Sigmoid colon (tissue), 7 donors: ENCODE data around the gene OPN1SW. TPM values are rescaled to one million over a fixed set of nuclear protein-coding genes. Genes with fewer than 3 reads are reported as not detected.

Experiments used
- DNase-seq: peaks from one replicate; pipeline ENCODE4 v3.0.0-alpha.2; 2019
- H3K27ac ChIP-seq, 4 donors: fragments of 200-600 bp; sonication (generic); one replicate each; pipeline ENCODE4 v1.5.1; 2016 to 2019; ENCODE audit warnings: mild to moderate bottlenecking in 1 of 4
- H3K27me3 ChIP-seq, 3 donors: fragments of 200-600 bp; sonication (generic); one replicate each; pipeline ENCODE4 v1.5.1; 2019; ENCODE audit warnings: mild to moderate bottlenecking in 1 of 3
- H3K36me3 ChIP-seq, 4 donors: fragments of 200-600 bp; sonication (generic); one replicate each; pipeline ENCODE4 v1.5.1; 2016 to 2019
- H3K4me1 ChIP-seq, 4 donors: fragments of 200-600 bp; sonication (generic); one replicate each; pipeline ENCODE4 v1.5.1; 2017 to 2019
- H3K4me3 ChIP-seq, 4 donors: fragments of 200-600 bp; sonication (generic); one replicate each; pipeline ENCODE4 v1.5.1; 2017 to 2019; ENCODE audit warnings: mild to moderate bottlenecking in 2 of 4, moderate library complexity in 1 of 4
- H3K9me3 ChIP-seq, 4 donors: fragments of 200-600 bp in 3 of 4; sonication (generic) in 3 of 4; one replicate each; pipeline versions ENCODE4 v1.5.1 to v1.6.1; 2013 to 2019
- CTCF ChIP-seq, 4 experiments: fragments of 450-650 bp in 3 of 4; fragments of 200-600 bp in 1 of 4; IDR thresholded peaks; one replicate each; pipeline ENCODE4 v1.5.1; 2016 to 2019; ENCODE audit warnings: antibody characterized with exemption in 4 of 4, mild to moderate bottlenecking in 3 of 4, moderate library complexity in 2 of 4
- EP300 ChIP-seq, 4 donors: sonication (generic); formaldehyde crosslinking; IDR thresholded peaks; one replicate each; pipeline ENCODE4 v1.6.1; 2017; ENCODE audit warnings: antibody characterized with exemption in 4 of 4
- POLR2A ChIP-seq, 2 donors: fragments of 450-650 bp; IDR thresholded peaks; one replicate each; pipeline ENCODE4 v1.6.1; 2016; ENCODE audit warnings: antibody characterized with exemption in 2 of 2, mild to moderate bottlenecking in 2 of 2, moderate library complexity in 2 of 2
- POLR2AphosphoS5 ChIP-seq, 4 donors: sonication (generic); formaldehyde crosslinking; IDR thresholded peaks; one replicate each; pipeline ENCODE4 v1.6.1; 2017; ENCODE audit warnings: antibody characterized with exemption in 4 of 4
- WGBS, 2 donors: extraction: QIAGEN DNeasy Blood & Tissue Kit; methylation state at CpG; one replicate each; pipeline ENCODE4 v1.1.7; 2013; 5-methylcytosine and 5-hydroxymethylcytosine counted together
- intact Hi-C: fragments of 100-400 bp; cut with DNase I; formaldehyde crosslinking; loops from one replicate; pipeline ENCODE4 v1.15.1; 2023
- polyA plus RNA-seq, 3 donors: library from polyadenylated mRNA; stranded (reverse); fragments of 200-250 nt; gene quantifications; one replicate each; pipeline ENCODE4 v1.2.3, GENCODE V29; 2013
- total RNA-seq, 4 donors: library from RNA; depleted of rRNA; stranded (reverse); fragments of >200 nt; gene quantifications; one replicate each; pipeline ENCODE4 v1.1.0, GENCODE V29; 2016
- donor health status: healthy with polysubstance abuse.
- donor health status: Bipolar disorder and iron deficiency.
- donor health status: healthy.

The OPN1SW gene
- total and polyA plus RNA-seq, 7 donors: not detected

- Histone ChIP-seq H3K36me3 (peaks cover 0 to 52% (median 12%) of the 10 kb centered on the region in 4 donors), H3K4me1 (no peaks in the 10 kb centered on the region), H3K4me3 (no peak overlapping the region), H3K27ac (no peak overlapping the region), H3K9me3 (no peaks in the 10 kb centered on the region), H3K27me3 (no peaks in the 10 kb centered on the region)
- intact Hi-C loops: no loop called here
- TF ChIP-seq CTCF (IDR thresholded peaks at IDR 0.05) (no peak), EP300 (IDR thresholded peaks at IDR 0.05) (no peak), POLR2AphosphoS5 (IDR thresholded peaks at IDR 0.05) (no peak), POLR2A (IDR thresholded peaks at IDR 0.05) (no peak)
- DNase-seq: no peak
- 88 to 91% methylated on average over 2 of the region's 2 CpGs for WGBS, 2 donors
Measured at GRCh38 chr7:128810473-128810872, 34.9 kb upstream of the OPN1SW start.

DNA sequence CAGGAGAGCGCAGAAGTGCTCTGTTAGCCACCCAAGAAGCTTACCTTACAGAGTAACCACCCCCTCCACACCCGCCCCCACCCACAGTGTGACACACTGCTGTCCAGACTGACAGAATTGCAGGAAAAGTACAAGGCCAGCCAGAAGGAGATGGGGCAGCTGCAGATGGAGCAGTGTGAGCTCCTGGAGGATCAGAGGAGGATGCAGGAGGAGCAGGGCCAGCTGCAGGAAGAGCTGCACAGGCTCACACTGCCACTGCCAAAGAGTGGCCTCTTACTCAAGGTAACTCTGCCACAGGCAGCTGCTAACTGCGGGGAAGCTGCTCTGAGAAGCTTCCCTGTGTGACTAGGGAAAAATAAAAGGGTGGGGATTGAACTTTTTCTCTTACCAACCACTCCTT is 33.8 kb upstream of the OPN1SW start:
- Histone ChIP-seq H3K4me1 (no peaks in the 10 kb centered on the region), H3K36me3 (peaks cover 0 to 63% (median 21%) of the 10 kb centered on the region in 4 donors), H3K4me3 (no peak overlapping the region), H3K9me3 (no peaks in the 10 kb centered on the region), H3K27ac (no peak overlapping the region), H3K27me3 (no peaks in the 10 kb centered on the region)
- intact Hi-C loops: no loop called here
- TF ChIP-seq POLR2A (IDR thresholded peaks at IDR 0.05) (no peak), EP300 (IDR thresholded peaks at IDR 0.05) (no peak), CTCF (IDR thresholded peaks at IDR 0.05) (no peak), POLR2AphosphoS5 (IDR thresholded peaks at IDR 0.05) (no peak)
- no peak for DNase-seq
- 79 to 90% methylated on average over 3 of the region's 3 CpGs for WGBS, 2 donors

- intact Hi-C loops: no loop called here
- Histone ChIP-seq H3K9me3 (no peaks in the 10 kb centered on the region), H3K27me3 (no peaks in the 10 kb centered on the region), H3K36me3 (peaks cover 0 to 75% (median 21%) of the 10 kb centered on the region in 4 donors), H3K4me1 (no peaks in the 10 kb centered on the region), H3K27ac (no peak overlapping the region), H3K4me3 (no peak overlapping the region)
- no peak for TF ChIP-seq CTCF (IDR thresholded peaks at IDR 0.05)
- no peak for TF ChIP-seq POLR2AphosphoS5 (IDR thresholded peaks at IDR 0.05)
- no peak for TF ChIP-seq POLR2A (IDR thresholded peaks at IDR 0.05)
- TF ChIP-seq EP300 (IDR thresholded peaks at IDR 0.05): no peak
- WGBS, 2 donors: 83 to 86% methylated on average over 8 of the region's 8 CpGs
- DNase-seq: no peak
Measured at GRCh38 chr7:128807191-128807590, 31.6 kb upstream of the OPN1SW start.

- H3K9me3 ChIP-seq: no peaks in the 10 kb centered on the region
- intact Hi-C loops: no loop called here
- TF ChIP-seq CTCF (IDR thresholded peaks at IDR 0.05) (no peak), EP300 (IDR thresholded peaks at IDR 0.05) (no peak), POLR2AphosphoS5 (IDR thresholded peaks at IDR 0.05) (no peak), POLR2A (IDR thresholded peaks at IDR 0.05) (no peak)
- H3K27me3 ChIP-seq: no peaks in the 10 kb centered on the region
- 96 to 97% methylated on average over 5 of the region's 5 CpGs for WGBS, 2 donors
- no peak overlapping the region for H3K4me3 ChIP-seq
- no peak for DNase-seq
- no peak overlapping the region for H3K27ac ChIP-seq
- H3K4me1 ChIP-seq: no peaks in the 10 kb centered on the region
- H3K36me3 ChIP-seq: peaks cover 0 to 81% (median 19%) of the 10 kb centered on the region in 4 donors
Measured at GRCh38 chr7:128805225-128805624, 29.6 kb upstream of the OPN1SW start.

DNA sequence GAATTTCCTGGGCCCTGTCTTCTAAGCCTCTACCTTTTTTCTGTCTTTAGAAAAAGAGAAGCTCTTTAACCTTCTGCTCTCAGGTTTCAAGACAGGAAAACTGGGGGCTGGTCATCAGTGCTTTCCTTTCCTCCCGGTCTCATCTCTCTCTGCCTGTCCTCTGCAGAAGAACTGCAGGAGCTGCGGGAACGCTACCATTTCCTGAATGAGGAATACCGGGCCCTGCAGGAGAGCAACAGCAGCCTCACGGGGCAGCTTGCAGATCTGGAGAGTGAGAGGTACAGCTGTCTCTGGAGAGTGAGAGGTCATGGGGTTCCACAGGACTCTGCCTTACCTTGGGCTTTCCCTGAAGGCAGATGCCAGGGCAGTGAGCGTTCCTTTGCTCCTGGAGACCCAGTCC is 28.9 kb upstream of the OPN1SW start:
- H3K4me3 ChIP-seq: no peak overlapping the region
- DNase-seq: no peak
- intact Hi-C loops: no loop called here
- peaks cover 0 to 74% (median 18%) of the 10 kb centered on the region in 4 donors for H3K36me3 ChIP-seq
- TF ChIP-seq EP300 (IDR thresholded peaks at IDR 0.05) (no peak), POLR2A (IDR thresholded peaks at IDR 0.05) (no peak), POLR2AphosphoS5 (IDR thresholded peaks at IDR 0.05) (no peak), CTCF (IDR thresholded peaks at IDR 0.05) (no peak)
- no peaks in the 10 kb centered on the region for H3K27me3 ChIP-seq
- no peaks in the 10 kb centered on the region for H3K4me1 ChIP-seq
- H3K9me3 ChIP-seq: no peaks in the 10 kb centered on the region
- WGBS, 2 donors: 90 to 95% methylated on average over 6 of the region's 6 CpGs
- no peak overlapping the region for H3K27ac ChIP-seq
